Transverse colon (tissue), 4 donors: ENCODE results near the gene AVPI1. TPM values are rescaled to one million over a fixed set of nuclear protein-coding genes. Genes with fewer than 3 reads are reported as not detected.
"Not testable (repeated sequence)": the region's sequence is repeated elsewhere in the genome, so short reads cannot be mapped to it uniquely, and the experiment has no call there.

ENCODE experiments used
- DNase-seq: peaks from one replicate; pipeline ENCODE4 v3.0.0-alpha.2; 2019
- H3K27ac ChIP-seq, 4 donors: fragments of 200-600 bp; sonication (generic); 2 replicates each; pipeline ENCODE4 v1.5.1; 2016 to 2018; ENCODE audit warnings: inconsistent platforms in 4 of 4
- H3K27me3 ChIP-seq: fragments of 200-600 bp; sonication (generic); 2 replicates; pipeline ENCODE4 v1.5.1; 2017; ENCODE audit warnings: inconsistent platforms
- H3K36me3 ChIP-seq, 4 donors: fragments of 200-600 bp; sonication (generic); 2 replicates each; pipeline ENCODE4 v1.5.1; 2017 to 2019; ENCODE audit warnings: inconsistent platforms in 4 of 4
- H3K4me1 ChIP-seq, 4 donors: fragments of 200-600 bp; sonication (generic); 2 replicates each; pipeline ENCODE4 v1.5.1; 2017 to 2020; ENCODE audit warnings: inconsistent platforms in 4 of 4
- H3K4me3 ChIP-seq, 4 donors: fragments of 200-600 bp; sonication (generic); 1 replicate in 1 of 4; 2 replicates in 3 of 4; pipeline versions ENCODE4 v1.5.1 to v1.6.1; 2017 to 2019; ENCODE audit warnings: inconsistent platforms in 4 of 4
- H3K9me3 ChIP-seq, 2 donors: fragments of 200-600 bp; sonication (generic); 2 replicates each; pipeline ENCODE4 v1.5.1; 2017 to 2019; ENCODE audit warnings: inconsistent platforms in 2 of 2
- EP300 ChIP-seq: sonication (generic); formaldehyde crosslinking; IDR thresholded peaks from one replicate; pipeline ENCODE4 v1.6.1; 2017; ENCODE audit warnings: antibody characterized with exemption, low read depth
- POLR2A ChIP-seq: fragments of 450-650 bp; IDR thresholded peaks from one replicate; pipeline ENCODE4 v1.6.1; 2016; ENCODE audit warnings: antibody characterized with exemption, mild to moderate bottlenecking, moderate library complexity
- POLR2AphosphoS5 ChIP-seq, 3 donors: sonication (generic); formaldehyde crosslinking; IDR thresholded peaks; one replicate each; pipeline ENCODE4 v1.6.1; 2016; ENCODE audit warnings: antibody characterized with exemption in 3 of 3
- WGBS, 2 donors: methylation state at CpG; one replicate each; pipeline ENCODE4 v1.1.5; 2018; ENCODE audit warnings: low coverage in 1 of 2; 5-methylcytosine and 5-hydroxymethylcytosine counted together
- in situ Hi-C, 4 donors: fragments of 200-750 bp; cut with MboI; loops; one replicate each; pipeline versions ENCODE4 v1.15.0 to v1.15.1; 2017; ENCODE audit warnings: low sequenced_read_pairs in 3 of 4, low pct_ligation_motif_present in 1 of 4, low pct_unique_long_range_greater_than_20kb in 1 of 4
- intact Hi-C: fragments of 100-400 bp; cut with DNase I; formaldehyde crosslinking; loops from one replicate; pipeline ENCODE4 v1.15.1; 2023; ENCODE audit warnings: low total_unique reads
- total RNA-seq, 4 donors: library from RNA; depleted of rRNA; stranded (reverse); fragments of >200 nt; gene quantifications; one replicate each; pipeline ENCODE4 v1.1.0, GENCODE V29; 2016
- TF ChIP-seq, protein P1 (sequence below), 5 experiments: fragments of 200-600 bp in 3 of 5; fragments of 450-650 bp in 2 of 5; sonication (generic) in 3 of 5; IDR thresholded peaks; 1 replicate in 2 of 5; 2 replicates in 3 of 5; pipeline ENCODE4 v1.5.1; 2016 to 2017; ENCODE audit warnings: antibody characterized with exemption in 5 of 5, inconsistent platforms in 3 of 5, mild to moderate bottlenecking in 2 of 5, moderate library complexity in 1 of 5

The AVPI1 gene
- total RNA-seq, 4 donors from 2014 or later: 24.3 to 79.3 (median 47.9) TPM

DNA sequence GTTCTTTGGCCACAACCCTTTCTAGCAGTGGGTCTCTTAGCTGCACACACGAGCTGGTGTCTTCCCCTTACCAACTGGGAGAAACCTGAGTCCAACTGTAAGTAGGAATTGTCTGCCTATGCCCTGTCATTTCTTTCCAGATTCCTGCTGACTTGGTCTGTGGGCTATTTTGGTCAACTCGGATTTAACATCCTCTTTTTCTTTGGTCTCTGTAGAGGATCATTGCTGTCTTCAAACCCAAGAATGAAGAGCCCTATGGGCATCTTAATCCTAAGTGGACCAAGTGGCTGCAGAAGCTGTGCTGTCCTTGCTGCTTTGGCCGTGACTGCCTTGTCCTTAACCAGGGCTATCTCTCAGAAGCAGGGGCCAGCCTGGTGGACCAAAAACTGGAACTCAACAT, 36.3 kb downstream of the AVPI1 start:
- Histone ChIP-seq H3K4me3 (no peak overlapping the region), H3K27ac (peak overlapping the region in 2 of 4 donors; percentile 31 to 34), H3K36me3 (peaks cover 0 to 32% (median 0%) of the 10 kb centered on the region in 4 donors), H3K4me1 (peaks cover 0 to 11% (median 4%) of the 10 kb centered on the region in 4 donors), H3K9me3 (no peaks in the 10 kb centered on the region), H3K27me3 (no peaks in the 10 kb centered on the region)
- 93 to 95% methylated on average over 3 of the region's 3 CpGs for WGBS, 2 donors
- TF ChIP-seq, protein P1, sequence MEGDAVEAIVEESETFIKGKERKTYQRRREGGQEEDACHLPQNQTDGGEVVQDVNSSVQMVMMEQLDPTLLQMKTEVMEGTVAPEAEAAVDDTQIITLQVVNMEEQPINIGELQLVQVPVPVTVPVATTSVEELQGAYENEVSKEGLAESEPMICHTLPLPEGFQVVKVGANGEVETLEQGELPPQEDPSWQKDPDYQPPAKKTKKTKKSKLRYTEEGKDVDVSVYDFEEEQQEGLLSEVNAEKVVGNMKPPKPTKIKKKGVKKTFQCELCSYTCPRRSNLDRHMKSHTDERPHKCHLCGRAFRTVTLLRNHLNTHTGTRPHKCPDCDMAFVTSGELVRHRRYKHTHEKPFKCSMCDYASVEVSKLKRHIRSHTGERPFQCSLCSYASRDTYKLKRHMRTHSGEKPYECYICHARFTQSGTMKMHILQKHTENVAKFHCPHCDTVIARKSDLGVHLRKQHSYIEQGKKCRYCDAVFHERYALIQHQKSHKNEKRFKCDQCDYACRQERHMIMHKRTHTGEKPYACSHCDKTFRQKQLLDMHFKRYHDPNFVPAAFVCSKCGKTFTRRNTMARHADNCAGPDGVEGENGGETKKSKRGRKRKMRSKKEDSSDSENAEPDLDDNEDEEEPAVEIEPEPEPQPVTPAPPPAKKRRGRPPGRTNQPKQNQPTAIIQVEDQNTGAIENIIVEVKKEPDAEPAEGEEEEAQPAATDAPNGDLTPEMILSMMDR (IDR thresholded peaks at IDR 0.05): no peak
- no peak for TF ChIP-seq POLR2AphosphoS5 (IDR thresholded peaks at IDR 0.05)
- no peak for TF ChIP-seq EP300
- no peak for TF ChIP-seq POLR2A
- DNase-seq: no peak
- intact Hi-C loops: no loop called here
- in situ Hi-C loops: no loop called here

DNA sequence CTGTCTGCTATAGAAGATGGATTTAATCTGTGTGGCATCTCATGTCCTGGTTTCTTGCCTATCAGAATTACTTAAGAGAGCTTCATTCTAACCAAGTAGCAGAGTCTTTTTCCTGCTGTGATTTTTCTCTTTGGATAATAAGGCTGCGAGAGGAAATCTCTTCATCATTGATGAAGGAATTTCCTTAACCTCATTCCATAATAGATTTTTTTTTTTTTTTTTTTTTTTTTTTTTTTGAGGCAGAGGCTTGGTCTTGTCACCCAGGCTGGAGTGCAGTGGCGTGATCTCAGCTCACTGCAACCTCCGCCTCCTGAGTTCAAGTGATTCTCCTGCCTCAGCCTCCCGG, 37.7 kb downstream of the AVPI1 start:
- H3K9me3 ChIP-seq, H3K27me3 ChIP-seq, intact Hi-C loops, DNase-seq, in situ Hi-C loops, H3K4me3 ChIP-seq: not testable (repeated sequence)
- Histone ChIP-seq H3K27ac (peak overlapping the region; percentile 31 to 60 (median 49)), H3K4me1 (peaks cover 0 to 11% (median 4%) of the 10 kb centered on the region in 4 donors), H3K36me3 (peaks cover 0 to 37% (median 0%) of the 10 kb centered on the region in 4 donors)
- WGBS, 2 donors: 83 to 94% methylated on average over 1 to 4 of the region's 4 CpGs

DNA sequence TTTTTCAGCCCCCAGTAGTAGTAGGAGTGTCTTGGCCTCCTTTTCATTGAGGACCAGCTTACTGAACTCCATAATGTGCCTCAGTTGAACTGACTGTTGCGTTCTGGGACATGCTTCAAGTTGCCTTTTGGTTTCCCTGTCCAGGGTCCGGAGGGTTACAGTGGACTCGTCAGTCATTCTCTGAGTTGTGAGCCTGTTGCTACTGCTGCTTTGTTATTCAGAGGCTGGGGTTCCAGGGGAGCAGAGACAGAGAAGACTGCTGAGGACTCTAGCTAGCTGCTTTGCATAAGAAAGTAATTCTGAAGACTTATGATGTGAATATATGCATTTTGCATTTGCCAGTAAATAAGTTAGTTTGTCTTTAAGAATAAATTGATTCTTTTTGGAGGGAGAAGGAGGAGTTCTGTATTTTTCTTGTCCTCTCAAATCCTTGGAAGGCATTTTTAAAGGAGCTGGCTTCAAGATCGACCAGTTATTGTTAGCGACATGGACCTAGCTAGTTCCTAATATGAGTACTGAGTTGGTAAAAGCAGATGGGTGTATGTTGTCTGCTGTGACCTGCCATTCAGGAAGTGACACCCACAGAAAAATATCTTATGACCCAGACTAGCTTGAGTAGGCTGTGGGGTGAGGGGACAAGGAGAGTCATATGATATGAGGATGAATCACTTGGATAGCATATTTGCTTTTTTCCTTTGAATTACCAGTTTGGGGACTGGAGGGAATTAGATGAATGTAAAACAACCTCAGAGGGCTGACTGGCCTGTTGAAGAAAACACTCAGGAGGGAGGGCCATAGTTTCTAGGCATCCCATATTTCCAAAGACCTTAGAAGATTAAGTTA, 38.3 kb downstream of the AVPI1 start:
- in situ Hi-C loops: no loop called here
- H3K9me3 ChIP-seq: no peaks in the 10 kb centered on the region
- WGBS, 2 donors: 61 to 77% methylated on average over 2 to 5 of the region's 5 CpGs
- peak overlapping the region; percentile 46 to 60 (median 55) for H3K27ac ChIP-seq
- TF ChIP-seq POLR2AphosphoS5 (IDR thresholded peaks at IDR 0.05) (peak; percentile 11 to 40 (median 14)), EP300 (no peak)
- H3K27me3 ChIP-seq: no peaks in the 10 kb centered on the region
- intact Hi-C loops: no loop called here
- H3K4me1 ChIP-seq: peaks cover 0 to 11% (median 4%) of the 10 kb centered on the region in 4 donors
- H3K36me3 ChIP-seq: peaks cover 0 to 35% (median 0%) of the 10 kb centered on the region in 4 donors
- DNase-seq: no peak
- H3K4me3 ChIP-seq: no peak overlapping the region

DNA sequence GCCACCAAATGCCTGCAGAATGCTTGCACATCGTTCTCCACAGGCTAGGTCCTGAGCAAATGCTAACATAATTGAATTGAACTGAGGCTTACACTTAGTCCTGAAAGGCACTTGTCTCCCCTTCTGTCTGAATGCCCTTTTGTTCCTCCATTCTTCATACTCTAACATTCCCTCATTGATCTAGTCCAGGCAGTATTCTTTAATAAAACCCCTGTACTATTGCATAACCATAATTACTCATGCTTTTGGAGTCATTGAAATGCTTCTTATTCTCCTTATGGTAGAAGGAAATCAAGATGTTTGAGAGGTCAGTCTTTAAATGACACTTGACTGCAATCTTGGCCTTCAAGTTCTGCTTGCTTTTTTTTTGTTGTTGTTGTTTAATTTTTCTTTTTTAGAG, 39.5 kb downstream of the AVPI1 start:
- H3K27ac ChIP-seq: peak overlapping the region in 1 of 4 donors; percentile 60

DNA sequence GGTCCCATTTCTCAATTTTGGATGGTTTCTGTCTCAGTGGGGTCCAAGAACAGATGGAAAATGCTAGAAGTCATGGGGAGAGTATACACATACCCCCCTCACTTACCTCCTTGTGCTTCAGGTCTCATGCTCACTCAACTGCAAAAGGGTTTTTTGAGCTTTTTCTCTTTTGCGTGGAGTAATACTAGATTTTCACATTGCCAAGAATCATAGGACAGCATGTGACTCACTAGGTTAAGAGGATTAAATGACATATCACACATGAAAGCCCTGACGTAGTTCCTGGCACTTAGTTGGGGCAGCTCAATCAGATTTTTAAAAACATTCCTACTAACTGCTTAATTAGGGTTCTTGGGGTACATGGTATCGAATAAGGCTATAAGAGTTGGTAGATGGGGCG, 42.1 kb downstream of the AVPI1 start:
- DNase-seq: no peak
- H3K36me3 ChIP-seq: peaks cover 0 to 8% (median 0%) of the 10 kb centered on the region in 4 donors
- H3K27ac ChIP-seq: no peak overlapping the region
- H3K27me3 ChIP-seq: no peaks in the 10 kb centered on the region
- no peaks in the 10 kb centered on the region for H3K9me3 ChIP-seq
- in situ Hi-C loops (no loop called here), intact Hi-C loops (no loop called here)
- H3K4me3 ChIP-seq: no peak overlapping the region
- TF ChIP-seq POLR2AphosphoS5 (IDR thresholded peaks at IDR 0.05): no peak
- TF ChIP-seq, protein P1 (IDR thresholded peaks at IDR 0.05): no peak
- TF ChIP-seq EP300: no peak
- TF ChIP-seq POLR2A: no peak
- H3K4me1 ChIP-seq: peaks cover 5 to 29% (median 18%) of the 10 kb centered on the region in 4 donors
- WGBS, 2 donors: 85 to 92% methylated on average over 4 of the region's 4 CpGs

More for the DNA sequence above, 39.5 kb downstream of the AVPI1 start:
- Histone ChIP-seq H3K27me3 (no peaks in the 10 kb centered on the region), H3K4me1 (peaks cover under 1 to 15% (median 4%) of the 10 kb centered on the region in 4 donors), H3K4me3 (no peak overlapping the region), H3K9me3 (no peaks in the 10 kb centered on the region), H3K36me3 (peaks cover 0 to 25% (median 0%) of the 10 kb centered on the region in 4 donors)
- no peak for TF ChIP-seq POLR2A
- TF ChIP-seq, protein P1 (IDR thresholded peaks at IDR 0.05): no peak
- DNase-seq: no peak
- in situ Hi-C loops (no loop called here), intact Hi-C loops (no loop called here)
- WGBS, 2 donors: 80 to 89% methylated on average over 1 of the region's 1 CpG
